NCI-H1694 (cell line): Measurements from ENCODE around the gene SP140L.
"Not testable (repeated sequence)": the region's sequence is repeated elsewhere in the genome, so short reads cannot be mapped to it uniquely, and the experiment has no call there.

Experiments used
- DNase-seq: peaks from one replicate; lab custom pipeline; 2025; lab: John Stamatoyannopoulos, UW

The SP140L gene

GRCh38 chr2:230326453-230327417 lies at the start of gene SP140L:
Gene SP140L, plus strand, starts transcription at chr2:230327193. Its CDS starts 77 bp downstream, at chr2:230327270.
- no peak for DNase-seq

DNA sequence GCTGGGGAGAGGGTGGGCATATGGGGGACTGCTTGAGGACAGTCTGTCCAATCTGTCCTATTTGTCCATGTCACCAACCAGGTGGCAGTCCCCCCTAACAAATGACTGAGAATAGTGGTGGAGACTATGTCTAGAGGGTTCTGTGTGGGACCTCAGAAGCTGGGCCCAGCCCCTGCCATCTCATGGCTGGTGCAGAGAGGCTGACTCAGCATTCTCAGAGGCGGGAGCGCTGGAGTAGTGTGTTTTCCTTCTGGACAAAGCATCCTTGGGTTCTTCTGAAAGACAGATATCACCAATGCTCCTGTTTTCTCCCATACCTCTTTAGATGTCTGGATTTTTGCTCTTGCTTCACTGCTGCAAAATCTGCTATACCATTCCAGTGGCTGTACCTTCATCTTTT lies 44.1 kb upstream of the SP140L start:
- DNase-seq = no peak

- DNase-seq = no peak
Measured at GRCh38 chr2:230286048-230286447, 40.9 kb upstream of the SP140L start.

- not testable (repeated sequence) for DNase-seq
Measured at GRCh38 chr2:230289311-230289710, 37.7 kb upstream of the SP140L start.

- DNase-seq = no peak
Measured at GRCh38 chr2:230295192-230295591, 31.8 kb upstream of the SP140L start.

GRCh38 chr2:230296917-230297316 lies 30.1 kb upstream of the SP140L start:
- no peak for DNase-seq

- no peak for DNase-seq
Measured at GRCh38 chr2:230299618-230300017, 27.4 kb upstream of the SP140L start.

DNA sequence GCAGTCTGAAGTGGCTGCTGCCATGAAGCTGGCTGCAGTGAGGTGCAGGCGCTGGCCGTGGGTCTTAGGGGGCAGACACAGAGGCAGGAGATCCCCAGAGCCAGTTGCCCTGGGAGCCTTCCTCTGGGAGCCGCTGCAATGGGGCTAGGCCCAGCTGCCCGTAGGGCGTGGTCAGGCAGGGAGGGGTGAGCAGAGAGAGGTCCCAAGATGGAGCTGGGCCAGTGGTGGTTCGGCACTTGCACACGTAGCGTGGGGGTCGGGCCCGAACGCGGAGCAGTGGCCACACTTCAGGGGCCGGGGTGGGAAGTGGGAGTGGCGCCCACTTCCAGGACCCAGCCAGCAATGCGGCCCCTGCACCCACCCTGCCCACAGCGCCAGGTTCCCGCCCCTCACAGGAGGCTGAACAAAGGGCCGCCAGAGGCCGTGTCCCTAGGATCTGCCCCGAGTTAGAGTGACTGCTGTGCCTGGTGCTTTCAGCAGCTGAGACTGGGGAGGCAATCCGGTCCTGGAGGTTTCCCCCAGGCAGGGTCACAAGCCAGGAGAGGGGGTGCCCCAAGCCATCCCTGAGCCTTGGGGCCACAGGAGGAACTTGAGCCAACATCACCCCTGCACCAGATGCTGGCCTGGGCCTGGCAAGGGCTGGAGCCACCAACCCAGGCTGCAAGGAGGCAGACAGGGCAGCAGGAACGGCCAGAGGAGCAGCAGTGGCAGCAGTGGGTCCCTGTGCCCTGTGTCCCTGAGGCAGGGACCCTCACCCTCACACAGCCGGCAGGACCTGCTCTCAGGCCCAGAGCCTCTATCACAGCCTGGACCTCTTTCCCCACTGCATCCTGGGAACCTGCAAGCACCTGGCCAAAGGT lies 21.3 kb upstream of the SP140L start:
- no peak for DNase-seq

GRCh38 chr2:230306474-230306873 lies 20.5 kb upstream of the SP140L start:
- no peak for DNase-seq

DNA sequence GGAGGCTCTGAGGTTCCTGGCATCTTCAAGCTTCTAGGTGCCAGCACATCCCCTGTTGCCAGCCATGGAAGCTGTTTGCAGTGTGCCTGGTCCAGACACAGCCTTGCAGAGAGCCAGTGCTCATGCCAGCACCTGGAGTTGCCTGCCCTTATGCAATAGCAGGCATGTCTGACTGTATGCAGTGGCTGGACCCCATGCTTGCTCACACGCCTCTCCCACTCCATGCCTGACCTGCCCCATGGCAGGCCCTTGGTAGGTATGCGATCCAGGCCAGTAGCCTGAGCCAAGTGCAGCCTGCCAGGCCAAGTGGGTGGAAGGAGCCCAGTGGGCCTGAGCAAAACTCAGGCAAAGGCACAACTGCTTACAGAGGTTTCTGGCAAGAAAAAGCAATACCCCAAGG lies 19.5 kb upstream of the SP140L start:
- no peak for DNase-seq

DNA sequence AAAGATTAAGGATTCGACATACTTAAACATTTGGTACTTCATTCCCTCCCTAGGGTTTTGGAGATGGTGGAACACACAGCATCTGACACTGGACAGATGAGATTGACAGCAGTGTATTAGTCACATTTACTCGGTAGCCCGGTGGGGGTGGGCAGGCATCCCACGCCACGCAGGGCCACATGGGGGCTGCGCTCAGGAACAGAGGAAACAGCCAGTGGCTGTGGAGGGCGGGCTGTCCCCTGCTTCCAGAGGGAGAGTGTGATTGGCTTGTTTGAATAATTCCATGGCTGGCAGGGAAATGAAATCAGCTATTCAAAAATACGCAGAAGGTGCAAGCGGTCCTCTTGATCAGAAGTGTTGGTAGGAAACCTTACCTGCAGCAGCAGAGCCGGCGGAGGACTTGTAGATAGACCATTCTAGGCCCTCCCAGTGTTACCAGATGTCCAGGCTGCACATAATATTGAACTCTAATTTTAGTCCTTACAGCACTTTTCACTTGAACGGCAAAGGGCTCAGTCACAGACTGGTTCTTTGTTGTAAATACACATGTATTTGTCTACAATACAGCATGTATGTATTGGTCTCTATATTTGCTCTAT lies 18.5 kb upstream of the SP140L start:
- DNase-seq = no peak

GRCh38 chr2:230310792-230311191 lies 16.2 kb upstream of the SP140L start:
- not testable (repeated sequence) for DNase-seq

DNA sequence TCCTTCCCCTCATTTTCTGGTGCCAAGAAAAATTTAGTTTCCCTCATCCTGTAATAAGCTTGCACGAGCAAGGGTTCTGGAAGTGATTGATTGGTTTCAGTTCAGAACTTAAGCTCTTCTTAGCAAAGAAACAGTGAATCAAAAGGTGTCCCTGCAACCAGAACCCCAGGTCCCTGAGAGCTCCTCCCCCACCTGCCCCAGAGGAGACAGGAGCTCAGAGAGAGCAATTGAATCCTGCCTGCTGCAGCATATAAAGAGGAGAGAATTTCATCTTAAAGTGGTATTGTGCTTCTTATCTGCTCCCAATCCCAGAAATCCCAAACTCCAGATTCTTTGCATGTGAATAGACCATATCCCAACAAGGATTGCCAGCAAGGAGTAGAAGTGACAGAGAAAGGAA lies 15.4 kb upstream of the SP140L start:
- DNase-seq = not testable (repeated sequence)

DNA sequence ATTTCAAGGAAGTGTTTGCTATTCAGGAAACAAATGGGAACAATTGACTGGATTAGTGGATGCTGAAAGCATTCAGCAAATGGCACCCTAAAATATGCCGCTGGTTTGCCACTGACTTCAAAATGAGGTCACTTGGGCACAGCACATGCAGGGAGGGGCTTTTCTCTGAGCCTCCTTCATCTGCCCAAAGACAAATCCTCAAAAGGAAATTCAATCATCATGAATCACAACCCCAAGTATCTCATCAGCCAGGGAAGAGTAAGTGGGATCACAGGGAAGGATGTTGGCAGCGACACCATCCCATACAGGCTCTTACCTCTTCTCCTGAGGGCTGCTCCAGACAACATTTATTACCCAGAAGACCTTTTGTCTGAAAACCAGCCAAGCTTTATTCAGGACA lies 14.4 kb upstream of the SP140L start:
- no peak for DNase-seq

DNA sequence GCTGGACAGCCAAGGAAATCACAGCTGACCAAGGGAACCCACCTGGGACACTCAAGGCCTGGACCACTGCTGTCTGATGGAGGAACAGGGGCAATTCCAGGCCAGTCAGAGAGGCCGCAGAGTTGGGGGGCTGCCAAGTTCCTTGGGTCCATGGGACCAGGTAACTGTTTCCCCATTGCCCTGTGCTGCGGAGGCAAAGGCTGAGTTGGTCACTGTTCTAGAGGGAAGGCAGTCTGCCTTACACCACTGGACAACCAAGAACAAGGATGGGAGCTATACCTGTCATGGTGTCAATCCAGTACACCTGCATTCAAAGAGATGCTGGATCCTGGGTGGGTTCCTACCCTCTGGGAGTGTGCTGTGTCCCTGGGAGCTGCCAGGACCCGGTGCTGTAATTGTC lies 9.6 kb upstream of the SP140L start:
- DNase-seq = no peak

- no peak for DNase-seq
Measured at GRCh38 chr2:230318190-230319121, 8.5 kb upstream of the SP140L start.

DNA sequence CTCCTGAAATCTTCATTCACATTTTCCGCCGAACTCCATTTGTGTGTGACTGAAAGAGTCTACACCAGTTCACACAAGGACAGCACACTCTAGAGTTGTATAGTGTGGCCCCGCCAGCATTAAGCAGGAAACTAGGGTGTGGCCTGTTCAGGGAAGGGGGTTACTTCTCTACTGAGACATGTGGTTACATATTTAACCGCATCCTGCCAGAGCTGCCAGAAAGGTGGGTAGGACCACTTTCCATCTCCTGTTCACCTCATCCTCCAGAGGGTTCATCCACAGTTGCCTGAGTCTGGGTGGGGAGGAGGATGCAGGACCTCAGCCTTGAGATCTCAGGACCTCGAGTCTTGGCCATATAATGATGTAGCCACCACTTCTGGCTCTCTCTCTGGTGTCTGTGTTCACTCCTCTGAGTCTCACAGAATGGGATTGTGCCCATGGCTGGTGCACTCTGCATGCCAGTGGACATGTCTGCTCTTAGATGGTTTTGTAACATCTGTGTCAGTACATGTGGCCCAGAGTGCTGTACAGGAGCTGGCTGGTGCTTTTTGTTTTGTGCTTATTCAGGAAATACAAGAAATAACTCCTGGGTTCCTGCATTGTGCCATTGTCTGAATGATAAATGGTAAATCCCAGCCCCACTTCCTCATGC lies 7.7 kb upstream of the SP140L start:
- no peak for DNase-seq

DNA sequence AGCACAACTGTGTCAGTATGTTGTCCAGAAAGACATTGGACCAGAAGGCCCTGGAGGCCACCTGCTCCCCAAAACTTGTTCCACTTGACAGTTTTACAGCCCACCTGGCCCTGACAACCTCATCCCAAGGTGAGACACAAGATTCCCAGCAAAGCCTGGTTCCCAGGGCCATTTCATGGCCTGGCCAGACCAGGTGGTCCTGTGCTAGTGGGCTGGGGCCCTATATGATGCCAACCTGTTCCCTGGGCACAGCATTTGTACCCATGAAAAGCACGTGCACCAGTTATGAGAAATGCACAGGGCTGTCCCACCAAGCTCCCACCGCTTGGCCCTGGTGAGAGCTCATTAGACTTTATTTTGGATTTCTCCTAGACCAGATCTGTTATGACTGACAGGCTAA lies 6.0 kb upstream of the SP140L start:
- no peak for DNase-seq

DNA sequence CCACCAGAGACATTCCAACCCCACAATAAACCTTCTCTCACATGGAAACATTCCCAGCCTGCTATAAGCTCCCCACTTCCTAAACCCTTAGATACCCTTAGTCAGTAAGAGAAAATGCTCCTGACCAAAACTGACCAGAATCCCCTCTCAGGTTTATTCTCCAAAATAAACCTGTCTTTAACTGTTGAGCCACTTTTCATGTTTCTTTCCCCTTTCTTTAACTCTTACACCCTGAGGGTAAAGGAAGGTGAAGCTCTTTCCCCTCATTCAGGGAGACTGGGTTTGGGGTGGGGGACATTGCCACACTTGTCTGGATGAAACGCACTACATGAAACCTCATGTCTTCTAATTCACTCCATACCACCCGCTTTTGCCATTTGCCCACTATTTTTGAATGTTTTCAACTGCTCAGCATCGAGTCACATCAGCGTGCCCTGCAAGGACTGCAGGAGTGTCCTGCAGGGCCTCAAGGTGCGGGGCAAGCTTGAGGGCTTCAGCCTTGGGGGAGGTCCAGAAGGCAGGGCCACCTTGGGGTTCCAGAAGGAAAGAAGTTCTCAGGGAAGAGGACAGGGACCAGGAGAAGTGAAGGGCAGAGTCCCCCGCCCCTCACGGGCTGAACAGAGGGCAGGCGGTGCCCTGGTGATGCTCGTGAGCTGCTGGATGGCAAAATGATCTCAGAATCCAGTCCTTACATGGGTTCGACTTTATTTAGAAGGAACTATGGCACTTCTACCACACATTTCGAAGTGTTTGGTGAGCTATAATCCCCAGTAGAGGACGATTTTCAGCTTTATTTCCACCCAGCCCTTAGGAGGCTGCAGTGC lies 4.2 kb upstream of the SP140L start:
- no peak for DNase-seq
